AG04450 (cell line): ENCODE measurements around the gene TMEM126B. TPM values are rescaled to one million over a fixed set of nuclear protein-coding genes. Genes with fewer than 3 reads are reported as not detected.
"Not testable (repeated sequence)": the region's sequence is repeated elsewhere in the genome, so short reads cannot be mapped to it uniquely, and the experiment has no call there.

Source experiments
- CTCF ChIA-PET: fragments of 300-600, 350-600 bp; formaldehyde crosslinking; extraction: SDS; loops from one replicate; lab custom pipeline; 2022; ENCODE audit warnings: antibody characterized with exemption, inconsistent platforms; lab: Charles Lee
- POLR2A ChIA-PET: fragments of 350-600 bp; formaldehyde crosslinking; extraction: SDS; loops from one replicate; lab custom pipeline; 2021; ENCODE audit warnings: antibody characterized with exemption, inconsistent platforms; lab: Yijun Ruan, JAX
- DNase-seq: peaks from one replicate; pipeline ENCODE4 v3.0.0-alpha.2; 2011; ENCODE audit warnings: low read depth, low spot score
- H3K27ac ChIP-seq: one replicate; pipeline ENCODE4 v1.5.1; 2012; ENCODE audit warnings: low read depth, low read length, control low read depth
- H3K27me3 ChIP-seq: one replicate; pipeline ENCODE4 v1.6.0; 2012; ENCODE audit warnings: low read length; ENCODE audit not compliant: control insufficient read depth, insufficient read depth
- H3K4me3 ChIP-seq: 2 replicates; pipeline ENCODE4 v1.5.1; 2011; ENCODE audit warnings: mild to moderate bottlenecking, low read depth, low read length, control low read depth
- H3K9me3 ChIP-seq: 2 replicates; pipeline ENCODE4 v1.5.1; 2012; ENCODE audit warnings: low read length; ENCODE audit not compliant: control insufficient read depth, insufficient read depth
- polyA plus RNA-seq: library from polyadenylated mRNA; depleted of rRNA; stranded (reverse); fragments of >200 nt; gene quantifications from 2 replicates; pipeline ENCODE4 v1.2.3, GENCODE V29; 2011
- TF ChIP-seq, protein P1 (sequence below): IDR thresholded peaks from 2 replicates; pipeline ENCODE4 v1.5.1; 2011; ENCODE audit warnings: low read depth, low read length, control low read depth, inconsistent platforms

TMEM126B gene
- polyA plus RNA-seq, 1 experiment, result 86.2 TPM

DNA sequence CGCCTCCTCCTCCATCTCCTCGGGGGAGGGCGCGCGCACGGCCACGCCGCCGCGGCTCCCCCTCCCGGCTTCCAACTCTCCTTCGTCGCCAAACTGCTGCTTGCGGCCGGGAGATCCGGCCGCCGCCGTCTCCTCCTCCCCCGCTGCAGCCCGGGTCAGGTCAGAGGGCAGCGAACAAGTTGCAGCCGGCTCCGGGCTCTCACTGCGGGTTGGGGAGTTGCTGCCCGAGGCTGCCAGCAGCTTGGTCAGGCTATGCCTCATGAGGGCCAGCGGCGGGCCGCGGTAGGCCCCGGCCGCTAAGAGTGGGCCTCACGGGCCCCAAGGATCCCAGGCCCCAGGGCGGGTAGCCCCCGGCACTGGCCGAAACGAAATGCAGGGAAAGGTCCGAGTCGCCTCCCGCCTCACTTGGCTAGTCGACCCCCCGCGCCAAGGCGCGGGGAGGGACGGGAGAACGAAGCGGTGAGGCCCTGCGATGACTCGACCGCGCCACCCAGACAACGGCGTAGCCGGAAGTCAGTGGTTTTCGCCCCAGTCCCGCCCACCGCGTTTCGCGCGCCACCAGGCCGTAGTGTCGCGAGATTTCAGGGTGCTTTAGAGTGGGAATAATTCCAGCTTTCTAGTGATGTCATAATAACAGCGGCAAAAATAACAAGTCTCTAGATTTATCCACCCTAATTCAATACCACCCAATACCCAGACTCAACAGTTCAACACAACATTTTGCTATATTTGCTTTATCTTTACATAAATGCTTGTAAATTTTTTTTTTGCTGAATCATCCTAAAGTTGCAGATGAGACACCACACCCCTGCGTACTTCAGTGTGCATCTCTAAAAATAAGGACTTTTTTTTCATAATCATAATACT lies 36.5 kb downstream of the TMEM126B start, which contains the start of gene CREBZF:
TSS of gene CREBZF (minus strand) at position 515 of the 867 bp plus-strand sequence. CDS start at position 261, 254 bp downstream.
- CTCF ChIA-PET, result interaction anchor here (0.7 to 1.3 kb wide), 3 partner anchors 21 to 884 kb away, joined by 3 to 5 read pairs (median 3); no protein-coding TSS in a partner anchor
- TF ChIP-seq, protein P1, sequence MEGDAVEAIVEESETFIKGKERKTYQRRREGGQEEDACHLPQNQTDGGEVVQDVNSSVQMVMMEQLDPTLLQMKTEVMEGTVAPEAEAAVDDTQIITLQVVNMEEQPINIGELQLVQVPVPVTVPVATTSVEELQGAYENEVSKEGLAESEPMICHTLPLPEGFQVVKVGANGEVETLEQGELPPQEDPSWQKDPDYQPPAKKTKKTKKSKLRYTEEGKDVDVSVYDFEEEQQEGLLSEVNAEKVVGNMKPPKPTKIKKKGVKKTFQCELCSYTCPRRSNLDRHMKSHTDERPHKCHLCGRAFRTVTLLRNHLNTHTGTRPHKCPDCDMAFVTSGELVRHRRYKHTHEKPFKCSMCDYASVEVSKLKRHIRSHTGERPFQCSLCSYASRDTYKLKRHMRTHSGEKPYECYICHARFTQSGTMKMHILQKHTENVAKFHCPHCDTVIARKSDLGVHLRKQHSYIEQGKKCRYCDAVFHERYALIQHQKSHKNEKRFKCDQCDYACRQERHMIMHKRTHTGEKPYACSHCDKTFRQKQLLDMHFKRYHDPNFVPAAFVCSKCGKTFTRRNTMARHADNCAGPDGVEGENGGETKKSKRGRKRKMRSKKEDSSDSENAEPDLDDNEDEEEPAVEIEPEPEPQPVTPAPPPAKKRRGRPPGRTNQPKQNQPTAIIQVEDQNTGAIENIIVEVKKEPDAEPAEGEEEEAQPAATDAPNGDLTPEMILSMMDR, result no peak
- peak; percentile 87 for DNase-seq

DNA sequence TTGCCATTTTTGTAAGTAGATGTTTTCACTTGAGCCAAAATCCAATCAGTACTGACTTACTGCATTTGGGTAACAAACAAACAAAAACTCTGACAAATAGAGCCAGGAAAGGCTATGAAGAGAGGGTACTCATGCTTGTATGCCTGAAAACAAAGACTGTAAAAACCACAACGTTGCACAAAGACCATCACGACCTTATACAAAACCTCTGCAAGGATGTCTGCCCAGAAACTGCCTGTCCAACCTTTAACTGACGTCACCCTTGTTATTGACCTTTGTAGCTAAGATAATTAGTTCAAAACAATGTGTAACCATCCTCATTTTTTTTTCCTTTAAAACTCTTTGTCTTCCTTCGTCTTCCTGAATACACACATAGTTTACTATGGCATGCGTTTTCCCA lies 37.3 kb downstream of the TMEM126B start:
- TF ChIP-seq, protein P1, result no peak

More for the DNA sequence above, 36.5 kb downstream of the TMEM126B start, which contains the start of gene CREBZF:
- H3K9me3 ChIP-seq, result peaks cover 2% of the 10 kb centered on the region; the same call in 1 of the 2 replicates
- H3K4me3 ChIP-seq, result peak within 1 kb of the TSS; percentile 91
- H3K27me3 ChIP-seq, result no peaks in the 10 kb centered on the region
- POLR2A ChIA-PET, result interaction anchor here (0.5 to 4.3 kb wide), 7 partner anchors 16 to 150 kb away, joined by 3 to 43 read pairs (median 3); partner anchors contain the start of genes CCDC89 and TMEM126A
- H3K27ac ChIP-seq, result peak within 1 kb of the TSS; percentile 97

DNA sequence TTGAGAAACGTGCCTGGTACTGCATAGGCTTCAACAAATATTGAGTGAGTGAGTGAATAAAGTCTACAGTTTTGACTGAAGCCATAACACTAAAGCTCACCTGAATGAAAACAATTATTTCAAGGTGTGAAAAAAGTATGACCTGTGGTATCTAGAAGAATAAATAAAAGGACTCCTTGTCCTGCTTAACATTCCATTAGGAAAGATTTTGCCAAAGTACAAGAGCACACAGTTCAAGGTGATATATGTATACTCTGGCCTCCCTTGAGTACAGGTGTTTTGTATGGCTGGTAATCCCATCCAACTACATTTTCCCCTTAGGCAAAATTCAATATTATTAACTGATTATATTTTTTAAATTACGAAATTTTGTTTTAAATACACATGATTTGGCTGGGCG lies 38.3 kb downstream of the TMEM126B start:
- TF ChIP-seq, protein P1, result no peak
- POLR2A ChIA-PET, result no interaction called here
- CTCF ChIA-PET, result no interaction called here

More for the DNA sequence above, 37.3 kb downstream of the TMEM126B start:
- H3K27me3 ChIP-seq, result no peaks in the 10 kb centered on the region
- ChIA-PET CTCF (interaction anchor here (0.6 kb wide), 1 partner anchor 611 kb away, joined by 4 read pairs; no protein-coding TSS in a partner anchor), POLR2A (no interaction called here)
- H3K9me3 ChIP-seq, result peaks cover 2% of the 10 kb centered on the region; the same call in 1 of the 2 replicates
- H3K27ac ChIP-seq, result no peak overlapping the region
- no peak for DNase-seq
- no peak overlapping the region for H3K4me3 ChIP-seq

DNA sequence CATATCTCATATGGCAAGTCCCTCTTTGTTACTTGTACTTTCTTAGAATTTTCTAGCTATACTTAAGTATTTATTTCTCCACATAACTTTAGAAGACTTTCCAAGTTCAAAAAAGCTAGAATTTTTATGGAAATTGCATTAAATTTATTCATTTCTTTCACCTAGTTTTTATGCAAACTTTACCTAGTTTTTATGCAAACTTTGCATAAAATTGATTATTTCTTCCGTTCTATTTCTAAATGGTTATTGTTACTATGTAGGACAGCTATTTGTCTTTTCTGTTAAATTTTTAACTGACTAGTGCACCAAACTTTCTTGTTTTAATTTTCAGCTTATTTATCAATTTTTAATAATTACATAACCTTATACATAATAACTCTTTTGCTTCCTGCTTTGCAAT lies 39.8 kb downstream of the TMEM126B start:
- H3K27me3 ChIP-seq, result no peaks in the 10 kb centered on the region
- no peak for DNase-seq
- CTCF ChIA-PET, result no interaction called here
- POLR2A ChIA-PET, result interaction anchor here (2.2 kb wide), 1 partner anchor 18 kb away, joined by 6 read pairs; the partner anchor contains the start of gene CCDC89
- TF ChIP-seq, protein P1, result no peak
- H3K27ac ChIP-seq, result no peak overlapping the region
- no peak overlapping the region for H3K4me3 ChIP-seq
- peaks cover 7% of the 10 kb centered on the region; the same call in 1 of the 2 replicates for H3K9me3 ChIP-seq

More for the DNA sequence above, 38.3 kb downstream of the TMEM126B start:
- DNase-seq, result no peak
- Histone ChIP-seq H3K9me3 (peaks cover 2% of the 10 kb centered on the region; the same call in 1 of the 2 replicates), H3K4me3 (no peak overlapping the region), H3K27ac (no peak overlapping the region), H3K27me3 (no peaks in the 10 kb centered on the region)

DNA sequence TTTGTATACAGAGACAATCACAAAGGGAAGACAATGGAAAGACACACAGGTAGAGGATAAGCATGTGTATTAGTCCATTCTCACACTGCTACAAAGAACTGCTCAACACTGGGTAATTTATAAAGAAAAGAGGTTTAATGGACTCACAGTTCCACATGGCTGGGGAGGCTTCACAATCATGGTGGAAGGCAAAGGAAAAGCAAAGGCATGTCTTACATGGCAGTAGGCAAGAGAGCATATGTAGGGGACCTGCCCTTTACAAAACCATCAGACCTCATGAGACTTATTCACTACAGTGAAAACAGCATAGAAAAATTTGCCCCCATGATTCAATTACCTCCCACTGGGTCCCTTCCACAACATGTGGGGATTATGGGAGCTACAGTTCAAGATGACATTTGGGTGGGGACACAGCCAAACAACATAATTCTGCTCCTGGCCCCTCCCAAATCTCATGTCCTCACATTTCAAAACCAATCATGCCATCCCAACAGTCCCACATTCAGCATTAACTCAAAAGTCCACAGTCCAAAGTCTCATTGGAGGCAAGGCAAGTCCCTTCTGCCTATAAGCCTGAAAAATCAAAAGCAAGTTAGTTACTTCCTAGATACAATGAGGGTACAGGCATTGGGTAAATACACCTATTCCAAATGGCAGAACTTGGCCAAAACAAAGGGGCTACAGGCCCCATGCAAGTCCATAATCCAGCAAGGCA lies 42.7 kb downstream of the TMEM126B start:
- CTCF ChIA-PET, POLR2A ChIA-PET, H3K9me3 ChIP-seq, H3K27ac ChIP-seq, H3K27me3 ChIP-seq, DNase-seq, H3K4me3 ChIP-seq: not testable (repeated sequence)
